Measurements from ENCODE around the gene HAO1. TPM values are rescaled to one million over a fixed set of nuclear protein-coding genes. Genes with fewer than 3 reads are reported as not detected.

HAO1 gene
- total RNA-seq, 1 donor from 2014 or later: not detected

Other genes with a start within 250 kb of the HAO1 start
- gene TMX4, start 79.3 kb upstream of the HAO1 start, total RNA-seq (ENCODE audit: unreplicated experiment): 33.1 TPM
- 37.4 TPM for gene PLCB1, start 191.8 kb upstream of the HAO1 start, total RNA-seq (ENCODE audit: unreplicated experiment)

Data from glutamatergic neuron (in vitro differentiated cells).